OCI-LY7 (cell line): ENCODE results near the gene KIF1A. TPM values are rescaled to one million over a fixed set of nuclear protein-coding genes. Genes with fewer than 3 reads are reported as not detected.
"Not testable (repeated sequence)": the region's sequence is repeated elsewhere in the genome, so short reads cannot be mapped to it uniquely, and the experiment has no call there.

ENCODE experiments used
- BruUV-seq: library from RNA; stranded (reverse); fragments of 400-500 nt; replicated peaks from 2 replicates; lab custom pipeline; 2021; lab: Mats Ljungman, UMichigan
- CTCF ChIA-PET: fragments of 300-600 bp; sonication (Branson Sonifier 250); formaldehyde crosslinking; loops from one replicate; lab custom pipeline; 2022; ENCODE audit warnings: antibody characterized with exemption; ENCODE audit not compliant: unreplicated experiment; lab: Charles Lee
- POLR2A ChIA-PET: fragments of 300-600 bp; sonication (Branson Sonifier 250); formaldehyde crosslinking; loops from one replicate; lab custom pipeline; 2022; ENCODE audit warnings: antibody characterized with exemption; lab: Charles Lee
- DNase-seq: peaks from one replicate; pipeline ENCODE4 v3.0.0-alpha.2; 2015; ENCODE audit warnings: low spot score
- H2AFZ ChIP-seq: fragments of 200-600 bp; sonication (generic), shearing (Covaris generic); 2 replicates; pipeline ENCODE4 v1.6.1; 2014; ENCODE audit warnings: mild to moderate bottlenecking, antibody characterized with exemption, low read length, moderate library complexity
- H3K27ac ChIP-seq: fragments of 200-600 bp; sonication (generic); 2 replicates; pipeline ENCODE4 v1.5.1; 2014; ENCODE audit warnings: mixed run types, low read depth, mild to moderate bottlenecking, moderate library complexity, low read length, inconsistent platforms; ENCODE audit not compliant: poor library complexity, severe bottlenecking
- H3K36me3 ChIP-seq: fragments of 200-600 bp; sonication (generic); 2 replicates; pipeline ENCODE4 v1.6.1; 2014; ENCODE audit warnings: mild to moderate bottlenecking, antibody characterized with exemption, low read length, moderate library complexity, mixed read lengths; ENCODE audit not compliant: insufficient read depth
- H3K4me1 ChIP-seq: fragments of 200-600 bp; sonication (generic); 2 replicates; pipeline ENCODE4 v1.5.1; 2014; ENCODE audit warnings: mild to moderate bottlenecking, low read length; ENCODE audit not compliant: insufficient read depth, poor library complexity, severe bottlenecking
- H3K4me2 ChIP-seq: fragments of 200-600 bp; sonication (generic); 2 replicates; pipeline ENCODE4 v1.6.1; 2014; ENCODE audit warnings: mild to moderate bottlenecking, low read length
- H3K4me3 ChIP-seq: fragments of 200-600 bp; sonication (generic); 2 replicates; pipeline ENCODE4 v1.5.1; 2014; ENCODE audit warnings: mild to moderate bottlenecking, low read depth, low read length; ENCODE audit not compliant: poor library complexity, severe bottlenecking
- H3K79me2 ChIP-seq: fragments of 200-600 bp; sonication (generic); 2 replicates; pipeline ENCODE4 v1.6.1; 2016; ENCODE audit warnings: low read depth, mild to moderate bottlenecking, low read length, moderate library complexity, mixed read lengths; ENCODE audit not compliant: insufficient read depth
- H3K9me2 ChIP-seq: fragments of 200-600 bp; sonication (generic); 2 replicates; pipeline ENCODE4 v1.6.1; 2016; ENCODE audit warnings: mild to moderate bottlenecking, low read length, mixed read lengths; ENCODE audit not compliant: insufficient read depth
- H3K9me3 ChIP-seq: fragments of 200-600 bp; sonication (generic); 2 replicates; pipeline ENCODE4 v1.6.1; 2014; ENCODE audit warnings: mild to moderate bottlenecking, mixed run types, low read length, mixed read lengths
- H4K20me1 ChIP-seq: fragments of 200-600 bp; sonication (generic); 2 replicates; pipeline ENCODE4 v1.6.1; 2014; ENCODE audit warnings: mild to moderate bottlenecking, antibody characterized with exemption, low read length, moderate library complexity, mixed read lengths; ENCODE audit not compliant: insufficient read depth
- CTCF ChIP-seq: fragments of 200-600 bp; sonication (generic); conservative IDR thresholded peaks from 2 replicates; pipeline ENCODE4 v1.5.1; 2014; ENCODE audit warnings: mild to moderate bottlenecking, antibody characterized with exemption, low read length, moderate library complexity, mixed read lengths
- EZH2phosphoT487 ChIP-seq: fragments of 200-600 bp; sonication (generic); IDR thresholded peaks from 2 replicates; pipeline ENCODE4 v1.6.1; 2018; ENCODE audit warnings: low read depth, borderline replicate concordance, mild to moderate bottlenecking, mixed run types, antibody characterized with exemption, low read length, moderate library complexity, mixed read lengths
- intact Hi-C: fragments of 100-400 bp; cut with micrococcal nuclease; formaldehyde crosslinking; loops from one replicate; pipeline ENCODE4 v1.10.0; 2022; ENCODE audit not compliant: unreplicated experiment
- total RNA-seq, 2 experiments: library from RNA; depleted of rRNA in 1 of 2; stranded (reverse); fragments of >200 nt in 1 of 2; shearing (Covaris generic) in 1 of 2; gene quantifications; 2 replicates each; pipeline ENCODE4 v1.2.3, GENCODE V29; 2014 to 2022

Gene KIF1A
- total RNA-seq, 2 experiments from 2014 or later, result not detected

- H3K79me2 ChIP-seq, POLR2A ChIA-PET, H3K9me3 ChIP-seq, H4K20me1 ChIP-seq, DNase-seq, intact Hi-C loops, H2AFZ ChIP-seq, H3K4me1 ChIP-seq, H3K36me3 ChIP-seq, H3K9me2 ChIP-seq, BruUV-seq, H3K4me2 ChIP-seq, H3K27ac ChIP-seq, H3K4me3 ChIP-seq: not testable (repeated sequence)
- CTCF ChIA-PET, result interaction anchor here (0.7 kb wide), 1 partner anchor 91 kb away, joined by 6 read pairs; no protein-coding TSS in a partner anchor
Measured at GRCh38 chr2:240674461-240675184, 145.4 kb downstream of the KIF1A start.

GRCh38 chr2:240672701-240673190, 147.3 kb downstream of the KIF1A start:
- no peaks in the 10 kb centered on the region for H4K20me1 ChIP-seq
- CTCF ChIA-PET, result no interaction called here
- no TSS peak for BruUV-seq
- intact Hi-C loops, result no loop called here
- H3K36me3 ChIP-seq, result no peaks in the 10 kb centered on the region
- POLR2A ChIA-PET, result no interaction called here
- H3K4me1 ChIP-seq, result no peaks in the 10 kb centered on the region
- H3K4me2 ChIP-seq, result no peak overlapping the region
- no peak overlapping the region for H3K27ac ChIP-seq
- no peaks in the 10 kb centered on the region for H3K9me2 ChIP-seq
- H3K4me3 ChIP-seq, result no peak overlapping the region
- no peaks in the 10 kb centered on the region for H3K79me2 ChIP-seq
- no peak for DNase-seq
- no peaks in the 10 kb centered on the region for H3K9me3 ChIP-seq
- TF ChIP-seq EZH2phosphoT487 (no peak), CTCF (no peak)
- no peak overlapping the region for H2AFZ ChIP-seq

DNA sequence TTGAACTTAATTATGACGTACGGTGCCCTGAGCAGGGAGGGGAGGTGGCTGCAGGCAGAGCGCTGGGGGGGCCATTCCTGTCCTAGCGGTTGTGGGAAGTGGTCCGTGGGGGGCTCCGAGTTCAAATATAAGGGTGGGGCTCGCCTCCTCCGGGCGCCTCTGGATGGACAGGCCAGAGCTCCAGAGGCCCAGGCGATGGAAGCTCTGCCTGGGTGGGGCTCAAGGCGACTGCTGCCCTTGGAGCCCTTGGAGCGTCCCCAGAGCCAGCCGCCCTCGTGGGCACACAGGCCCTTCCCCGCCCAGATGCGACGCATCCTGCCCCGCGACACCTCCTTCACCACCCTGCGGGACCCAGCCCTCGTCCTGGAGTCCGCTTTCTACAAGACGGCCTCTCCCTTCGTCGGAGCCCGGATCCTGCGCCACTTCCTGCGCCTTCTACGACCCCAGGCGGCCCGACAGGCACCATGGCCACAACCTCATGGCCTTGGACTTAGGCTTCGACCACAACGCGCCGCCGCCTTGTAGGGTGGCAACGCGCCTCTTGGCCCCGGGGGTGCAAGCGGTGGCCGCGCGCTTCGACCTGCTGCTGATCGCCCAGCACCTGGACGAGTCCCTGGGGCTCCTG, 147.8 kb downstream of the KIF1A start:
- Histone ChIP-seq H2AFZ (no peak overlapping the region), H3K4me2 (no peak overlapping the region), H3K9me2 (no peaks in the 10 kb centered on the region), H3K9me3 (no peaks in the 10 kb centered on the region), H3K4me3 (no peak overlapping the region), H3K79me2 (no peaks in the 10 kb centered on the region), H3K4me1 (no peaks in the 10 kb centered on the region), H4K20me1 (no peaks in the 10 kb centered on the region), H3K36me3 (no peaks in the 10 kb centered on the region), H3K27ac (no peak overlapping the region)
- TF ChIP-seq CTCF (no peak), EZH2phosphoT487 (no peak)
- POLR2A ChIA-PET, result no interaction called here
- intact Hi-C loops, result no loop called here
- no TSS peak for BruUV-seq
- no peak for DNase-seq
- CTCF ChIA-PET, result interaction anchor here (0.6 kb wide), 1 partner anchor 103 kb away, joined by 3 read pairs; no protein-coding TSS in a partner anchor
